Epithelial cell of prostate (primary cell): ENCODE measurements around the gene GPR137B.

Experiments
- DNase-seq: peaks from one replicate; pipeline ENCODE4 v3.0.0-alpha.2; 2011; ENCODE audit warnings: low read depth, low spot score
- H3K27ac ChIP-seq: fragments of 450-650 bp; 2 replicates; pipeline ENCODE4 v1.5.1; 2017; ENCODE audit warnings: mild to moderate bottlenecking

GPR137B gene

DNA sequence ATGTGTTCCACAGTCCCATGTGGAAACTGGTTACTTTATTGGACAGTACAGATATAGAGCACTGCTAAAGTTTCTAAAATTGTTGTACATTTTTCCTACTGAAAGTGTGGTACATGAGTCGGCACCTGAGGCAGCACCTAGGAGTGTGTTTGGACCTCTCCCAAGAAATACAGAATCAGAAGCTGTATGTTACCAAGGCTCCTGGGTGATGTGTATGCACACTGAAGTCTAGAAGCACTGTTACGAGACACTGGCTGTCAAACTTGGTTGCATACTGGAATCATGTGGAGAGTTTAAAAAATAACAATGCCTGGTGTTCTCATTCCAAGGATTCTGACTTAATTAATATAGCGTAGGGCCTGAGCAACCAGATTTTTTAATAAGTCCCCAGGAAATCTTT lies 92.8 kb downstream of the GPR137B start:
- no peak for DNase-seq
- H3K27ac ChIP-seq = no peak overlapping the region

DNA sequence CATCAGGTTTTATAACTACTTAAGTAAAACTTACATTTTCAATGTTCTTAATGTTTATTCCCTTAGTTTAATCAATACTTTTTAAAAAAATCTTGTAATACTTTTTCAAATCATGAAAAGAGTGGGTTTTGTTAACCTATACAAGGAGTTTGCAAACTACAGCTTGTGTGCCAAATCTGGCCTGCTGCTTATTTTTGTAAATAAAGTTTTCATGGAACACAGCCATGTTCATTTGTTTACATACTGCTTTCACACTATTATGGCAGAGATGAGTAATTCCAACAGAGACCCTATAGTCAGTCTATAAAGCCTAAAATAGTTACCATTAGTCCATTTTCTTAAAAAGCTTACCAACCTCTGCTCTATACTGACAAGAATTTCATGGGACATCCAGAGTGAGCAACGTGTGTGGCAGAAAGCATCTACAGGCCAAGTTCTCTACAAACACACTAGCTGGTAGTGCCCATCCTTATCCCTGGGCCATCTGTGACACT lies 96.8 kb downstream of the GPR137B start:
- H3K27ac ChIP-seq = no peak overlapping the region
- no peak for DNase-seq

DNA sequence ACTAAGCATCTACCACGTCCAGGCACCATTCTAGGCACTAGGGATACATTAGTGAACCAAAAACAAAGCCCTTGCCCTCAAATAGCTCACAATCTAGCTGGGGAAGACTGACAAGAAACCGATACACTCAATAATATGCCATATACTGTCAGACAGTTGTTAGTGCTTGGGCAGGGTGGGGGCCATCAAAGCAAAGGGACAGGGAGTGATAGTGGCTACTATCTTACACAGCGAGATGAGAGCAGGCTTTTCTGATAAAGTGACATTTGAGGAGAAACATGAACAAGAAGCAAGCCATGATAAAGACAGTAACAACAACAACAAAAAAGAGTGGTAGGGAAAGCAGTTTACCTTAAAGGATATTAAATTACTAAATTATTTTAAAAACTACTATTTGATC lies 98.3 kb downstream of the GPR137B start:
- H3K27ac ChIP-seq = no peak overlapping the region
- DNase-seq = no peak

DNA sequence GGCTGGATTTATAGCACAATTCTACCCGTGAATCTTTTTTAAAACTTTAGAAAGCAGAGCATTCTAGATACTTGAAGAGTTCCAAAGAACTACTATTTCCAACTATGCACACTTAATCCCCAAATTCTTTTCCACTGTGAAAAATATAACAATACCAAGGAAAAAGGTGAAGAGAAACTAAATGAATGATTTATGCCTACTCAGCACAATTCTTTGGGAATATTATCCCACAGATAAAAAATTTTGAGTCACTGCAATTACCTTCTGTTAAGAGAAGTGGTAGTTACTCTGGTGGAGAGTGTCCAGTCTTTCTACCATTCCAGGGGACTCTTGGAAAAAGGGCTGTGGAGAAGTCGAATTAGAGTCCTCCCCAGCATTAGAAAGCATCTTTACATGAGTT lies 100.2 kb downstream of the GPR137B start:
- no peak overlapping the region for H3K27ac ChIP-seq
- no peak for DNase-seq

DNA sequence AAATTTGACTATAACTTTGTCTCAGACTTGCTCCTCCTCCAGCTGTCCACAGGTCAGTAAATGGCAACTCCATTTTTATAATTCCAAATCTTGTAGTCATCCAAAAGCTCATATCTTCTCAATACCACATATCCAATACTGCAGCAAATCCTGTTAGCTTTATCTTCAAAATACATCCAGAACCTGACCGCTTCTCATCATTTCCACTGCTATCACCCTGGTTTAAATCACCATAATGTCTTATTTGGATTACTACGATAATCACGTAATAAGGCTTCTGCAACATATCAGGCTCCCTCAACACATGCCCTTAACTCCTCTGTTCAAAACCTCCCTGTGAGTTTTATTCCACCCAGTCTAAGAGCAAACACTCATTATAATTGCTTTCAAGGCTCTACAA lies 104.9 kb downstream of the GPR137B start:
- no peak for DNase-seq
- H3K27ac ChIP-seq = no peak overlapping the region

DNA sequence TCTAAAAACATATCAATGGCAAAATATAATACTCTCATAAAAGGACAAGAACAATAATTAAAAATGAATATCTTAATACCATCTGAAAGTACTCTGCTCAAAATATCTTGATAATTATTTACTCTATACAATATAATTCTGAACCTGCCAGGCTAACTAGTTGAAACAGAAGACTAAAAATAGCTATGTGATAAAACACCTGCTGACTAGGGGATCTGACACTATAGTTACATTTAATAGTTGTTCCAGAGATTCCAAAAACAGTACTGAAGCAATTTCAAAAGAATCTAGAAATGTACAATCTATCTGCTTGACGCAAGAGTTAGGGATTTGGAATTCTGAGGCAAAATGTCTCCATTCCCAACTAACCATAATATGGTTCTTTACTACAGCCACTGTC lies 109.2 kb downstream of the GPR137B start:
- no peak for DNase-seq
- no peak overlapping the region for H3K27ac ChIP-seq

DNA sequence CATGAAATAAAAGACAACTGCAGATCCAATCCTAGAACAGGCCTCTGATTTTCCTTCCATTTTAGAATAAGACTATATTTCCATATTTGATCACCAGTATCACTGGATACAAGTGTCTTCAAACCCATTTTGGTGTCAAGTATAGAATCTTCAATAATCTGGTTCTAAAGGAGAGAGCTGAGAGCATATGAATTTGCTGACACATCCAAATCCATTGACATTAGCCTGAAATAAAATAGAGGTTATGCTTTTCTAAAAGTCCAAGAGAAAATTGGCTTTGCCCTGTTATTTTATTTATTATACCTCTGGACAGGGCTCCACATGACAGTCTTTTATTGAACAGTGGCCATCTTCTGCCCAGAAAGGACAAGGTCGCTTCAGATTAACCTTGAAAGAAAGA lies 110.8 kb downstream of the GPR137B start:
- H3K27ac ChIP-seq = no peak overlapping the region
- DNase-seq = no peak

DNA sequence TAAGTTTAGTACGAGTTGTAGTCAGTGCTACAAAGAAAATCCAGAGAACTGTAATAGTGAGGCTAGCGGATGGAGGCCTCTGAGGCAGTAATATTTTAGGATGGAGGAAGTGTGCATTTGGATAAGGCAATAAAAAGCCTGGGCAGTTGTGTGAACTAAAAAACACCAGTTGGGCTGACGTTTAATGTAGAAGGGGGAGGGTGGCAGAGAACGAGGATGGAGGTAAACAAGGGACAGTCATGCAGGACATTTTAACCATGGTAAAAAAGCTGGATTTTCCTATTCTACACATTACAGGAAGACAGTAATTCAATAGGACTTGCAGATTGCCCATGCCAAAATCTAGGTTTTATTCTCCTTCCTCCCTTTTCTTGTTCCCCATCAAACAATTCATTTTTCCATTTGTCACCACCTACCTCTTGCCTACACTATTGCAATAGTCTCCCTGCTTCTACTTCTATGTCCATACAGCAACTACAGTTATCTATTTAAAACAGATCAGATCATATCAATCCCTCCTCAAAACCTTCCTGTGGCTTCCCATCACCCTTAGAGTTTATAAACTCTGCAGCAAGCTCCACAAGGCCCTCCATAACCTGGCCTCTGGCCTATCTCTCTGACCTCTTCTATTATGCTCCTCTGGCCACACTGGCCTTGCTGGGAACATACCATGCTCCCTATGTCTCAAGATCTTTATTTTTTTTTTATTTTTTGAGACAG lies 111.7 kb downstream of the GPR137B start:
- no peak for DNase-seq
- H3K27ac ChIP-seq = no peak overlapping the region

DNA sequence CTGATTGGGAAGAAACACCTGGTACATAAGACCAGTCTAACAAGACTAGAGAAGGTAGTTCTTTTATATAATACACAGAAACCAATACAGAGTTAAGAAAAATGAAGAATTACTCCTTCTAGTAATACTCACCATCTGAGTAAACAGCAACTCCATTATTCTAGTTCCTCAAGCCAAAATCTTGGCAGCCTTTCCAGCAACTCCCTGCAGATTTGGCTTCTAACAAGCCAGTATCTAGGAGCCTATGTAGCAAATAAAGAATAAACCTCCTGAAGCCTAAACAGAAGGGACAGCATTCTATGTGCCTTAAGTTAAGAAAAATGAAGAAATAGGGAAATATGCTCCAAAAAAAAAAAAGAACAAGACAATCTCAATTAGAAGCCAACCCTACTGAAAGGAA lies 114.9 kb downstream of the GPR137B start:
- H3K27ac ChIP-seq = no peak overlapping the region
- no peak for DNase-seq

DNA sequence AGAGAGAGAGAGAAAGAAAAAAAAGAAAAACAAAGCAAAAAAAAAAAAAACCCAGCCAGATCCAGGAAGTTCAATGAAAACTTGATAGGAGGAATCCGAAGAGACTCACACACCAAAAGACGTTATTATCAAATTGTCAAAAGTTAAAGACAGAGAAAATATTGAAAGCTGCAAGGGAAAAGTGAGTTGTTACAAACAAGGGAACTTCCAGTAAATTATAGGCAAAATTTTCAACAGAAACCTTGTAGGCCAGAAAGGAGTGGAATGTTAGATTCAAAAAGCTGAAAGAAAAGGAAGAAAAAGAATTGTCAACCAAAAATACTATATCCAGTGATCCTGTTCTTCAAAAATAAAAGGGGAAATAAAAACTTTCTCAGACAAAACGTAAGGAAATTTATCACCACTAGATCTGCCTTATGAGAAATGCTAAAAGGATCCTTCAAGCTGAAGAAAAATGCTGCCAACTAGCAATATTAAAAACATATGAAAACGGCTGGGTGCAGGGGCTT lies 115.8 kb downstream of the GPR137B start:
- no peak overlapping the region for H3K27ac ChIP-seq
- DNase-seq = no peak
